SK-N-MC (cell line): Measurements from ENCODE around the gene HRCT1.

Experiments used
- DNase-seq: peaks from one replicate; pipeline ENCODE4 v3.0.0-alpha.2; 2011; ENCODE audit warnings: low read depth, low spot score
- H3K27ac ChIP-seq: fragments of 200-600 bp; sonication (generic); 2 replicates; pipeline ENCODE4 v1.5.1; 2016; ENCODE audit warnings: mixed run types
- H3K36me3 ChIP-seq: fragments of 200-600 bp; sonication (generic); 2 replicates; pipeline ENCODE4 v1.6.1; 2017; ENCODE audit warnings: antibody characterized with exemption, low read length, mixed read lengths; ENCODE audit not compliant: insufficient read depth
- H3K4me3 ChIP-seq: fragments of 200-600 bp; sonication (generic); 2 replicates; pipeline ENCODE4 v1.5.1; 2016
- H3K9ac ChIP-seq: fragments of 200-600 bp; sonication (generic); 2 replicates; pipeline ENCODE4 v1.8.0; 2017; ENCODE audit warnings: mixed run types, mixed read lengths; ENCODE audit not compliant: insufficient read length
- H3K9me3 ChIP-seq: fragments of 200-600 bp; sonication (generic); 2 replicates; pipeline ENCODE4 v1.6.1; 2017; ENCODE audit warnings: low read depth, mild to moderate bottlenecking, antibody characterized with exemption, low read length, moderate library complexity, mixed read lengths
- EZH2 ChIP-seq: fragments of 200-600 bp; sonication (generic); IDR thresholded peaks from one replicate; pipeline ENCODE4 v1.6.1; 2017; ENCODE audit warnings: antibody characterized with exemption
- FOXP2 ChIP-seq: optimal IDR thresholded peaks from 2 replicates; pipeline ENCODE3; 2011; ENCODE audit warnings: mild to moderate bottlenecking, moderate library complexity; ENCODE audit not compliant: insufficient read depth; ENCODE audit errors: extremely low read length, control extremely low read depth
- POLR2AphosphoS5 ChIP-seq: IDR thresholded peaks from 2 replicates; pipeline ENCODE4 v1.6.1; 2012; ENCODE audit warnings: mild to moderate bottlenecking, low read depth, low read length, borderline replicate concordance

HRCT1 gene

DNA sequence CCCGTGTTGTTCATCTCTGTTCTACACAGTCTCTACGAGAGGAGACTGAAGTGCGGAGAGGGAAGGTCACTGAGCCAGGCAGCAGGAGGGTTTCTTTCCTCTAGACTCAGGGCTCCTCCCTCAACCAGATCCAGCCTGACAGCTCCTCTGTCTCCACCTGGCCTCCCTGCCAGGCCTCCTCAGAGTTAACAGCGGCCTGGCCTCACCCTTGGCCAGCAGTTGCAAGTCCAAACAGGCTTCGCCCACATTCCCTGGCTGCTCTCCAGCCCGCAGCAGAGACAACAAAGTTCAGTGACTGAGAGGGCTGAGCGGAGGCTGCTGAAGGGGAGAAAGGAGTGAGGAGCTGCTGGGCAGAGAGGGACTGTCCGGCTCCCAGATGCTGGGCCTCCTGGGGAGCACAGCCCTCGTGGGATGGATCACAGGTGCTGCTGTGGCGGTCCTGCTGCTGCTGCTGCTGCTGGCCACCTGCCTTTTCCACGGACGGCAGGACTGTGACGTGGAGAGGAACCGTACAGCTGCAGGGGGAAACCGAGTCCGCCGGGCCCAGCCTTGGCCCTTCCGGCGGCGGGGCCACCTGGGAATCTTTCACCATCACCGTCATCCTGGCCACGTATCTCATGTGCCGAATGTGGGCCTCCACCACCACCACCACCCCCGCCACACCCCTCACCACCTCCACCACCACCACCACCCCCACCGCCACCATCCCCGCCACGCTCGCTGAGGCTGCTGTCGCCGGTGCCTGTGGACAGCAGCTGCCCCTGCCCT is at the start of gene HRCT1:
TSS of gene HRCT1 (plus strand) at position 291 of the 768 bp plus-strand sequence. CDS start at position 377, 86 bp downstream.
- Histone ChIP-seq H3K27ac (no peak within 1 kb of the TSS), H3K9ac (no peak within 1 kb of the TSS)
- no peak for TF ChIP-seq FOXP2
- no peak for TF ChIP-seq EZH2
- no peak for TF ChIP-seq POLR2AphosphoS5

DNA sequence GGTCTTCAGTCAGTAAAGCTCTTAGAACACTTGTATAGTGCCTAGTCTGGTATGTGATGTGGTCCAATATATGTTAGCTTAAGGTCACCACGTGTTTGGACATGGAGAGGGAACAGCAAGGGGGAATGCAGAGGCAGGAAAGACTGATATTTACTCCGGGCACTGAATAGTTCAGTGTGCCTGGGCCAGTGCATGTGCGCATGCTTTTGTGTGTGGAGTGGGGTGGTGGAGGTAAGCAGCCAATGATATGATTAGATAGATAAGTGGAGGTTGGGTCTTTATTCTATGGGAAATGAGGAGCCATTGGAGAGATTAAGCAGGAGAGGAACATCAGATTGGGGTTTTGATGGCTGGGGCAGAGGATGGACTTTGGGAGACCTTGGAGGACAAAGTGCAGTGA is 49.8 kb upstream of the HRCT1 start:
- Histone ChIP-seq H3K27ac (no peak overlapping the region), H3K4me3 (no peak overlapping the region), H3K36me3 (no peaks in the 10 kb centered on the region), H3K9ac (no peak overlapping the region), H3K9me3 (no peaks in the 10 kb centered on the region)
- no peak for DNase-seq
- TF ChIP-seq POLR2AphosphoS5: no peak
- no peak for TF ChIP-seq EZH2
- TF ChIP-seq FOXP2: no peak

More for the DNA sequence above, at the start of gene HRCT1:
- H3K36me3 ChIP-seq: no peaks in the 10 kb centered on the region
- H3K9me3 ChIP-seq: no peaks in the 10 kb centered on the region
- H3K4me3 ChIP-seq: no peak within 1 kb of the TSS
- DNase-seq: no peak

DNA sequence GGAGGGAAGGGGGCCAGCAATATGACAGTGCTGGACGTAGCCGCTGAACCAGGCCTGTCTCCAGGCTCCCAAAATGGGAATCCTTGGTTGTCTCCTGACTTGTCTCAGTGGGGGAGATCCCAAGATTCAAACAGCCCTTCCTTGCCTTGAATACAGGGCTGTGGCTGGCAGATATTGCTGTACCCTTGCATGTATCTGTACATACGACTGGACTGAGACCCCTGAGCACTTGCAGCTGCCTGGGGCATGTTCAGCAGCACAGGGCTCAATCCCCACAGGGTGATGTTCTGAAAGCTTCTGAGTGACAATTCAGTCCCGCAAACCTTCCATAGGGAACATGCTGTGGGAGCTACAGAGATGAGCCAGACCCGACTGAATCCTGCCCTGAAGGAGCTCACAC is 49.1 kb upstream of the HRCT1 start:
- no peak overlapping the region for H3K9ac ChIP-seq
- no peaks in the 10 kb centered on the region for H3K36me3 ChIP-seq
- DNase-seq: no peak
- H3K9me3 ChIP-seq: no peaks in the 10 kb centered on the region
- no peak overlapping the region for H3K27ac ChIP-seq
- no peak overlapping the region for H3K4me3 ChIP-seq
- TF ChIP-seq POLR2AphosphoS5: no peak
- no peak for TF ChIP-seq EZH2
- TF ChIP-seq FOXP2: no peak

DNA sequence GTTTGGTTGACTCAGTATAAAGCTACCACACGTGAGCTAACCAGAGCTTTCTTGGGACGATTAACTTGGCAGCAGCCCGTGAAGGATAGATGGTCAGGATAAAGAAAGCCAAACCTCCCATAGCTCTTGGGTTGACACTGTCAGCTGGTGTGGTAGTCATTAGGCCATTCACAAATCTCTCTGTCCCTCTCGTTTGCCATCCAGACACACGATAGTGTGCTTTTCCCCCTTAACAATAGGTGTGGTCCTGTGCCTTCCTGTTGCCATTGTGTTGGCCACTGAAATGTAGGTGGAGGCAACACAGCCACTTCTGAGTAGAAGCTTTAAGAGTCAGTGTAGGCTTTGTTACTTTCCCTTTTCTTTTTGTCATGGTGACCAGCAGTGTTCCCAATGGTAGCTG is 47.5 kb upstream of the HRCT1 start:
- no peak overlapping the region for H3K4me3 ChIP-seq
- no peaks in the 10 kb centered on the region for H3K36me3 ChIP-seq
- DNase-seq: no peak
- no peak overlapping the region for H3K9ac ChIP-seq
- no peak overlapping the region for H3K27ac ChIP-seq
- no peak for TF ChIP-seq POLR2AphosphoS5
- no peak for TF ChIP-seq FOXP2
- TF ChIP-seq EZH2: no peak
- no peaks in the 10 kb centered on the region for H3K9me3 ChIP-seq

DNA sequence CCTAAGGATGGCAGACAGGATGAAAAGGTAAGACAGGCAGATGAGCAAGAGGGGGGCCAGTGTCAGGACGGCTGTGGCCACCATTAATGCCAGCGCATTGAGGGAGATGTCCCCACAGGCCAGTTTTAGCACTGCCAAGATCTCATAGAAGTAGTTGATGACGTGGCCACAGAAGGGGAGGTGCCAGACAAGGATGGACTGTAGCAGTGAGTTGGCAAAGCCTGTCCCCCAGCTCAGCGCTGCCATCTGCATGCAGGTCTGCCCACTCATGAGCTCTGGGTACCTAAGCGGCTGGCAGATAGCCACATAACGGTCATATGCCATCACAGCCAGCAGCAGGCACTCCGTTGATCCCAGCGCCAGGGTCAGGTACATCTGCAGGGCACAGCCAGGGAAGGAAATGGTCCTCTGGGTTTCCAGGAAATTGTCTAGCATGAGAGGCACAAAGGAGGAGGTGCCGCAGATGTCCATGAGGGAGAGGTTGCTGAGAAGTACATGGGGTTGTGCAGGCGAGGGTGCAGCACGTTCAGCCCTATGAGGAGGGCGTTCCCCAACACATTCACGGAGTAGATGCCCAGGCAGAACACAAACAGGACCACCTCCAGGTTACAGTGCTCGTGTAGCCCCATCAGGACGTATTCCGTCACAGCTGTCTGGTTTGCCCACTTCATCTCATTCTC is 46.6 kb upstream of the HRCT1 start:
- no peak overlapping the region for H3K4me3 ChIP-seq
- no peak for DNase-seq

DNA sequence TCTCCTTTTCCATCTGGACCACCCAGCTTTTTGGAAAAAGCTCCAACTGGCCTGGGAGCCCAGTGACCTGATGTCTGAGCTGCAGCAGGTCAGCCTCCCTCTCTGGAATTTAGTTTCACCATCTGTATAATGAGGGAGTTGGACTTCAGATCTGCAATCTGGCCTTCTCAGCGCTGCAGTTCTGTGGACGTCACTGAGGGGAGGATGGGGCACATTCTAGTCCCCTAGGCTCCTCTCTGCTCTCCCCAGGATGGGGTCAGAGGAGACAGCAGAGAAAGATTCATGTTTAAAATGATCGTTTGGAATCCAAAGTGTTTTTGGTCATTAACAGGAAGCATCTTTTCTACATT is 46.0 kb upstream of the HRCT1 start:
- H3K4me3 ChIP-seq: no peak overlapping the region
- H3K36me3 ChIP-seq: no peaks in the 10 kb centered on the region
- H3K9ac ChIP-seq: no peak overlapping the region
- no peak for DNase-seq
- H3K9me3 ChIP-seq: no peaks in the 10 kb centered on the region
- H3K27ac ChIP-seq: no peak overlapping the region
- no peak for TF ChIP-seq FOXP2
- TF ChIP-seq EZH2: no peak
- no peak for TF ChIP-seq POLR2AphosphoS5

More for the DNA sequence above, 46.6 kb upstream of the HRCT1 start:
- Histone ChIP-seq H3K9me3 (no peaks in the 10 kb centered on the region), H3K36me3 (no peaks in the 10 kb centered on the region), H3K9ac (no peak overlapping the region), H3K27ac (no peak overlapping the region)
- TF ChIP-seq POLR2AphosphoS5 (no peak), EZH2 (no peak)

DNA sequence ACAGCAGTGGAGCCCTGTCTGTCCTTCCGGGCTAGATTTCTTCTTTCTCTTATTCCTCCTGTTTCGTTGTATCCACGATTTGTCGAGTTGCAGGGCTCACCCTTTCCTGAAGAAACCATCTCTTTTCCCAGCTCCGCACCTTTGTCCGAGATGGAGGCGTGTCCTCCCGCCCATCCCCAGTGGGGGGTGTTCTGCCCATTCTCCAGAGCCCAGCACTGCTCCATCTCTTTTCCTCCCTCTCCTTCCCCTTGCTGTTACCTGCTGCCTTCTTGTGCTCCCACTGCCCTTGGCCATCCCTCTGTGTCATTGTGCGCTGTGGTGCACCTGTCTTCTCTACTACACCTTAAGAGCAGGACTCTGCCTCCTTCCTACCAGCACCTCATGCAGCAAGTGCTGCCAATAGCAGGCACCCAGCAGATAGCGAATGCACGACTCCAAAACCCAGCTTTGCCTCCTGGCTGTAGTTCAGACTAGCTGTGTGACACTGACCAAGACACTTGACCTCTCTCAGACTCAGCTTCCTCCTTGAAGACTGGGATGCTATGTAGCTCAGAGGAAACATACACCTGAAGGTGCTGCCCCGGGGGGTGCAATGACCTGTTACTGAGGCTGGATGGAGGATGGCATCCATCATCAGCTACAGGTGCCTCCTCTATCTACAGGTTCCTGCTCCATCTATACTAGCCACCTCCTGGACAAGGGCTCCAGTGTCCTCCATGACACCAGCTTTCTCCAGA is 44.7 kb upstream of the HRCT1 start:
- Histone ChIP-seq H3K4me3 (no peak overlapping the region), H3K9ac (no peak overlapping the region), H3K9me3 (no peaks in the 10 kb centered on the region), H3K27ac (no peak overlapping the region), H3K36me3 (no peaks in the 10 kb centered on the region)
- DNase-seq: no peak
- TF ChIP-seq FOXP2: no peak
- no peak for TF ChIP-seq POLR2AphosphoS5
- TF ChIP-seq EZH2: no peak

DNA sequence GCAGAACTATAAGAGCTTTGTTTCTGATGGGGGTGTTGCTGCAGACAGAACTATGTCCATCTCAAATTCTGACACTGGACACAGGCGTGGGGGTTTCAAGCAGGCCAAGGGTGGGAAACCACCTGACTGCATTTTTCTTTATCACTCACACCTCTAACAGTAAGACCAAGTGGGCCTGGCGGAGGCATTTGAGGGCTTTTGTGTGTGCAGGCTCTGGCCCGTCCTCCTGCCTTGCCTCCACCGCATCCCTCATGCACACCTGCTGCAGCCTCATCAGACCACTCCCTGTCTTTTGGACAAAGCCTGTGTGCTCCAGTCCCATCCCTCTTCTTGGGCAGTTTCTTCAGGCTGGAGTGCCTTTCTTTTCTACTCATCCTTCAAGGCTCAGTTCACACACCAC is 43.7 kb upstream of the HRCT1 start:
- no peak for DNase-seq

More for the DNA sequence above, 43.7 kb upstream of the HRCT1 start:
- Histone ChIP-seq H3K4me3 (no peak overlapping the region), H3K36me3 (no peaks in the 10 kb centered on the region), H3K9me3 (no peaks in the 10 kb centered on the region), H3K9ac (no peak overlapping the region), H3K27ac (no peak overlapping the region)
- no peak for TF ChIP-seq FOXP2
- no peak for TF ChIP-seq POLR2AphosphoS5
